SK-N-SH treated with all-trans-retinoic acid at 6 μM for 48 hours (cell line): Measurements from ENCODE around the gene ATP8A2.

Experiments used
- ATAC-seq: fragments of 200-7000 bp; cut with Tn5 transposase; 3 replicates; pipeline ENCODE4 v1.9.1; 2020; ENCODE audit warnings: mild to moderate bottlenecking, moderate library complexity
- ARNTL ChIP-seq: fragments of 450-650 bp; formaldehyde crosslinking; IDR thresholded peaks from 2 replicates; pipeline ENCODE4 v1.5.0; 2020; ENCODE audit warnings: low read depth, mild to moderate bottlenecking, moderate library complexity, borderline replicate concordance
- BACH2 ChIP-seq: fragments of 250-450 bp; sonication (Bioruptor Pico); IDR thresholded peaks from 2 replicates; pipeline ENCODE4 v1.9.0; 2021; ENCODE audit warnings: mild to moderate bottlenecking, borderline replicate concordance
- CREB5 ChIP-seq: fragments of 250-450 bp; sonication (Bioruptor Pico); IDR thresholded peaks from 2 replicates; pipeline ENCODE4 v1.5.1; 2020; ENCODE audit warnings: low read depth, mild to moderate bottlenecking, moderate library complexity
- CSRNP3 ChIP-seq: fragments of 250-450 bp; sonication (Bioruptor Pico); IDR thresholded peaks from 2 replicates; pipeline ENCODE4 v1.5.1; 2021; ENCODE audit warnings: mild to moderate bottlenecking, moderate library complexity
- GLIS3 ChIP-seq: fragments of 250-450 bp; sonication (Bioruptor Pico); IDR thresholded peaks from 2 replicates; pipeline ENCODE4 v1.5.0; 2020; ENCODE audit warnings: mild to moderate bottlenecking, moderate library complexity
- OSR1 ChIP-seq: fragments of 250-450 bp; sonication (Bioruptor Pico); IDR thresholded peaks from 2 replicates; pipeline ENCODE4 v1.8.0; 2022; ENCODE audit warnings: moderate library complexity, mild to moderate bottlenecking, inconsistent platforms
- PATZ1 ChIP-seq: fragments of 250-450 bp; sonication (Bioruptor Pico); IDR thresholded peaks from 2 replicates; pipeline ENCODE4 v1.8.0; 2020; ENCODE audit warnings: mild to moderate bottlenecking, moderate library complexity, borderline replicate concordance
- POU6F1 ChIP-seq: fragments of 250-450 bp; sonication (Bioruptor Pico); IDR thresholded peaks from 2 replicates; pipeline ENCODE4 v1.8.0; 2021; ENCODE audit warnings: low read depth, mild to moderate bottlenecking, moderate library complexity, borderline replicate concordance
- PPARA ChIP-seq: fragments of 250-450 bp; sonication (Bioruptor Pico); IDR thresholded peaks from 2 replicates; pipeline ENCODE4 v1.5.0; 2020; ENCODE audit warnings: mild to moderate bottlenecking, borderline replicate concordance
- TCF4 ChIP-seq: fragments of 250-450 bp; sonication (Bioruptor Pico); IDR thresholded peaks from 2 replicates; pipeline ENCODE4 v1.8.0; 2021; ENCODE audit warnings: mild to moderate bottlenecking, moderate library complexity, borderline replicate concordance
- TOX ChIP-seq: fragments of 250-450 bp; sonication (Bioruptor Pico); IDR thresholded peaks from 2 replicates; pipeline ENCODE4 v1.8.0; 2021; ENCODE audit warnings: mild to moderate bottlenecking, moderate library complexity, borderline replicate concordance
- TSHZ2 ChIP-seq: fragments of 250-450 bp; sonication (Bioruptor Pico); IDR thresholded peaks from 2 replicates; pipeline ENCODE4 v1.5.0; 2020; ENCODE audit warnings: mild to moderate bottlenecking, moderate library complexity
- ZFP3 ChIP-seq: fragments of 250-450 bp; sonication (Bioruptor Pico); IDR thresholded peaks from 2 replicates; pipeline ENCODE4 v1.5.0; 2020; ENCODE audit warnings: mild to moderate bottlenecking, moderate library complexity
- ZFP30 ChIP-seq: fragments of 450-650 bp; formaldehyde crosslinking; IDR thresholded peaks from 2 replicates; pipeline ENCODE4 v1.5.0; 2022; ENCODE audit warnings: mild to moderate bottlenecking, moderate library complexity
- ZNF70 ChIP-seq: fragments of 450-650 bp; formaldehyde crosslinking; IDR thresholded peaks from 2 replicates; pipeline ENCODE4 v1.5.0; 2020; ENCODE audit warnings: mild to moderate bottlenecking, moderate library complexity
- ZNF8 ChIP-seq: fragments of 450-650 bp; formaldehyde crosslinking; IDR thresholded peaks from 2 replicates; pipeline ENCODE4 v1.5.0; 2020; ENCODE audit warnings: mild to moderate bottlenecking, moderate library complexity

ATP8A2 gene

GRCh38 chr13:25865391-25865790 is 493.6 kb downstream of the ATP8A2 start:
- ATAC-seq = no peak

GRCh38 chr13:25867038-25867437 is 495.3 kb downstream of the ATP8A2 start:
- no peak for ATAC-seq
- TF ChIP-seq TOX (CRISPR knock-in tag) = no peak
- TF ChIP-seq ZNF70 (CRISPR knock-in tag) = no peak
- no peak for TF ChIP-seq ZNF8 (CRISPR knock-in tag)
- no peak for TF ChIP-seq OSR1 (CRISPR knock-in tag)
- TF ChIP-seq PATZ1 (CRISPR knock-in tag) = no peak
- no peak for TF ChIP-seq POU6F1 (CRISPR knock-in tag)
- no peak for TF ChIP-seq ARNTL

More at GRCh38 chr13:25865391-25865790, 493.6 kb downstream of the ATP8A2 start:
- TF ChIP-seq CSRNP3 (no peak), BACH2 (CRISPR knock-in tag) (no peak), PATZ1 (CRISPR knock-in tag) (no peak), TCF4 (no peak), POU6F1 (CRISPR knock-in tag) (no peak), ZFP3 (no peak), CREB5 (no peak), ZFP30 (CRISPR knock-in tag) (no peak), TSHZ2 (CRISPR knock-in tag) (no peak), ZNF8 (CRISPR knock-in tag) (no peak), GLIS3 (CRISPR knock-in tag) (no peak), PPARA (CRISPR knock-in tag) (no peak)
